ENCODE results near the gene PLEKHG4B. TPM values are rescaled to one million over a fixed set of nuclear protein-coding genes. Genes with fewer than 3 reads are reported as not detected.

PLEKHG4B gene
- total RNA-seq, 2 donors from 2014 or later, result 0.05 to 0.17 TPM

- no peak overlapping the region for H3K4me3 ChIP-seq
- no peak for TF ChIP-seq CTCF (IDR thresholded peaks at IDR 0.05)
- H3K27me3 ChIP-seq, result no peaks in the 10 kb centered on the region
- H3K36me3 ChIP-seq, result no peaks in the 10 kb centered on the region
- no peak overlapping the region for H3K9ac ChIP-seq (ENCODE audit: low read depth in 2 of 2, low read length in 2 of 2)
- H3K9me3 ChIP-seq, result no peaks in the 10 kb centered on the region
- intact Hi-C loops (cut with DNase I), result no loop called here
- peak; percentile 12 for DNase-seq
- no peaks in the 10 kb centered on the region for H3K4me1 ChIP-seq
- H3K27ac ChIP-seq, result no peak overlapping the region
Measured at GRCh38 chr5:156411-157072, 64.6 kb downstream of the PLEKHG4B start.

GRCh38 chr5:157126-157715 is 65.3 kb downstream of the PLEKHG4B start:
- DNase-seq, result peak; percentile 8
- H3K9ac ChIP-seq (ENCODE audit: low read depth in 2 of 2, low read length in 2 of 2), result no peak overlapping the region
- intact Hi-C loops (cut with DNase I), result no loop called here
- TF ChIP-seq CTCF (IDR thresholded peaks at IDR 0.05), result no peak
- H3K4me3 ChIP-seq, result no peak overlapping the region
- no peak overlapping the region for H3K27ac ChIP-seq
- no peaks in the 10 kb centered on the region for H3K36me3 ChIP-seq
- no peaks in the 10 kb centered on the region for H3K9me3 ChIP-seq
- H3K27me3 ChIP-seq, result no peaks in the 10 kb centered on the region
- H3K4me1 ChIP-seq, result no peaks in the 10 kb centered on the region

- H3K4me3 ChIP-seq, result no peak overlapping the region
- no peak overlapping the region for H3K9ac ChIP-seq (ENCODE audit: low read depth in 2 of 2, low read length in 2 of 2)
- H3K9me3 ChIP-seq, result no peaks in the 10 kb centered on the region
- intact Hi-C loops (cut with DNase I), result no loop called here
- TF ChIP-seq CTCF (IDR thresholded peaks at IDR 0.05), result no peak
- no peaks in the 10 kb centered on the region for H3K4me1 ChIP-seq
- no peaks in the 10 kb centered on the region for H3K36me3 ChIP-seq
- no peaks in the 10 kb centered on the region for H3K27me3 ChIP-seq
- no peak overlapping the region for H3K27ac ChIP-seq
- no peak for DNase-seq
Measured at GRCh38 chr5:157801-158200, 65.8 kb downstream of the PLEKHG4B start.

GRCh38 chr5:158807-159447 is 67.0 kb downstream of the PLEKHG4B start:
- Histone ChIP-seq H3K9ac (ENCODE audit: low read depth in 2 of 2, low read length in 2 of 2) (no peak overlapping the region), H3K4me1 (no peaks in the 10 kb centered on the region), H3K9me3 (no peaks in the 10 kb centered on the region), H3K27me3 (no peaks in the 10 kb centered on the region), H3K4me3 (no peak overlapping the region), H3K27ac (no peak overlapping the region), H3K36me3 (no peaks in the 10 kb centered on the region)
- no peak for TF ChIP-seq CTCF (IDR thresholded peaks at IDR 0.05)
- no peak for DNase-seq
- intact Hi-C loops (cut with DNase I), result no loop called here

- Histone ChIP-seq H3K4me3 (no peak overlapping the region), H3K36me3 (no peaks in the 10 kb centered on the region), H3K9ac (ENCODE audit: low read depth in 2 of 2, low read length in 2 of 2) (no peak overlapping the region), H3K9me3 (no peaks in the 10 kb centered on the region), H3K4me1 (no peaks in the 10 kb centered on the region), H3K27ac (no peak overlapping the region), H3K27me3 (no peaks in the 10 kb centered on the region)
- no peak for DNase-seq
- intact Hi-C loops (cut with DNase I), result no loop called here
- TF ChIP-seq CTCF (IDR thresholded peaks at IDR 0.05), result no peak
Measured at GRCh38 chr5:159448-160172, 67.6 kb downstream of the PLEKHG4B start.

Data from colonic mucosa (tissue), 4 donors.